CD4-positive, alpha-beta T cell (primary cell): Measurements from ENCODE around the gene C1R. TPM values are rescaled to one million over a fixed set of nuclear protein-coding genes. Genes with fewer than 3 reads are reported as not detected.

Experiments used
- ATAC-seq: fragments of 200-7000 bp; cut with Tn5 transposase; one replicate; pipeline ENCODE4 v1.10.0; 2022; ENCODE audit warnings: mild to moderate bottlenecking; ENCODE audit not compliant: poor library complexity
- CTCF ChIA-PET: fragments of 350-600 bp; sonication (Branson Sonifier 250); formaldehyde crosslinking; loops from one replicate; lab custom pipeline; 2021; ENCODE audit warnings: antibody characterized with exemption, inconsistent platforms; lab: Charles Lee
- POLR2A ChIA-PET: fragments of 350-600 bp; sonication (Branson Sonifier 250); formaldehyde crosslinking; loops from one replicate; lab custom pipeline; 2021; ENCODE audit warnings: antibody characterized with exemption, inconsistent platforms; lab: Charles Lee
- DNase-seq, 14 experiments: peaks; one replicate each; pipeline ENCODE4 v3.0.0-alpha.2; 2013 to 2020; ENCODE audit warnings: mixed read lengths in 2 of 14
- H3K27ac ChIP-seq, 2 donors: one replicate each; pipeline versions ENCODE4 v1.5.1 to v1.7.0; 2013; ENCODE audit warnings: low read length in 2 of 2, low read depth in 1 of 2, mild to moderate bottlenecking in 1 of 2
- H3K27me3 ChIP-seq, 2 experiments: 1 replicate in 1 of 2; 2 replicates in 1 of 2; pipeline versions ENCODE4 v1.6.1 to v1.7.0; 2013; ENCODE audit warnings: low read length in 2 of 2, control low read depth in 1 of 2, mild to moderate bottlenecking in 1 of 2, moderate library complexity in 1 of 2; ENCODE audit not compliant: insufficient read depth in 2 of 2, control insufficient read depth in 1 of 2
- H3K36me3 ChIP-seq: one replicate; pipeline ENCODE4 v1.6.1; 2013; ENCODE audit warnings: low read length, control low read depth; ENCODE audit not compliant: insufficient read depth
- H3K4me1 ChIP-seq: one replicate; pipeline ENCODE4 v1.6.1; 2013; ENCODE audit warnings: low read length, control low read depth; ENCODE audit not compliant: insufficient read depth
- H3K4me3 ChIP-seq: one replicate; pipeline ENCODE4 v1.5.1; 2013; ENCODE audit warnings: mild to moderate bottlenecking, low read length, moderate library complexity
- H3K9me3 ChIP-seq, 2 experiments: 1 replicate in 1 of 2; 2 replicates in 1 of 2; pipeline versions ENCODE4 v1.6.1 to v1.7.0; 2013; ENCODE audit warnings: low read length in 2 of 2, mild to moderate bottlenecking in 2 of 2, control low read depth in 1 of 2, moderate library complexity in 1 of 2; ENCODE audit not compliant: control insufficient read depth in 1 of 2, insufficient read depth in 1 of 2
- H3K27ac Mint-ChIP-seq: one replicate; pipeline ENCODE4 v1.8.0; 2020; ENCODE audit warnings: mixed read lengths
- H3K27me3 Mint-ChIP-seq: one replicate; pipeline ENCODE4 v1.8.0; 2021; ENCODE audit warnings: mixed read lengths
- H3K36me3 Mint-ChIP-seq: one replicate; pipeline ENCODE4 v1.8.0; 2021; ENCODE audit warnings: low read depth, mixed read lengths
- H3K4me1 Mint-ChIP-seq: one replicate; pipeline ENCODE4 v1.8.0; 2021; ENCODE audit warnings: low read depth, mixed read lengths
- H3K4me3 Mint-ChIP-seq: one replicate; pipeline ENCODE4 v1.8.0; 2020; ENCODE audit warnings: mild to moderate bottlenecking, mixed read lengths
- H3K9me3 Mint-ChIP-seq: one replicate; pipeline ENCODE4 v1.8.0; 2020; ENCODE audit warnings: mixed read lengths
- CTCF ChIP-seq: fragments of 200-600 bp; IDR thresholded peaks from one replicate; pipeline ENCODE4 v1.8.0; 2022; ENCODE audit warnings: antibody characterized with exemption, mild to moderate bottlenecking
- intact Hi-C, 2 experiments: fragments of 100-400 bp; cut with DNase I in 1 of 2; cut with micrococcal nuclease in 1 of 2; formaldehyde crosslinking; loops; one replicate each; pipeline versions ENCODE4 v1.15.1 to v1.9.0; 2023 to 2025; cut with DNase I, micrococcal nuclease
- total RNA-seq, 174 experiments: library from RNA in 2 of 174; stranded (reverse) in 2 of 174; gene quantifications; one replicate each; pipeline ENCODE4 v1.2.3 and lab custom pipeline; 2021 to 2026

C1R gene
- total RNA-seq, 2 experiments from 2014 or later: 3.1 to 4.0 TPM

- Mint-ChIP-seq H3K4me1 (no peaks in the 10 kb centered on the region), H3K36me3 (peaks cover 30% of the 10 kb centered on the region), H3K27ac (no peak overlapping the region), H3K4me3 (no peak overlapping the region), H3K27me3 (no peaks in the 10 kb centered on the region), H3K9me3 (no peaks in the 10 kb centered on the region)
- Histone ChIP-seq H3K9me3 (no peaks in the 10 kb centered on the region), H3K27ac (no peak overlapping the region), H3K4me3 (no peak overlapping the region), H3K27me3 (no peaks in the 10 kb centered on the region), H3K4me1 (no peaks in the 10 kb centered on the region), H3K36me3 (peaks cover 15% of the 10 kb centered on the region)
- ChIA-PET CTCF (no interaction called here), POLR2A (interaction anchor here (1.0 kb wide), 1 partner anchor 11 kb away, joined by 3 read pairs; no protein-coding TSS in a partner anchor)
- DNase-seq (peak in 1 of 14 experiments; percentile 14), ATAC-seq (no peak)
- TF ChIP-seq CTCF: no peak
- intact Hi-C loops: no loop called here
Measured at GRCh38 chr12:7118881-7119280, 26.6 kb upstream of the C1R start.

- intact Hi-C loops: no loop called here
- Mint-ChIP-seq H3K4me1 (peaks cover 6% of the 10 kb centered on the region), H3K27ac (no peak overlapping the region), H3K9me3 (no peaks in the 10 kb centered on the region), H3K36me3 (peaks cover 34% of the 10 kb centered on the region), H3K4me3 (no peak overlapping the region), H3K27me3 (no peaks in the 10 kb centered on the region)
- CTCF ChIA-PET: interaction anchor here (1.2 kb wide), 1 partner anchor 8 kb away, joined by 3 read pairs; the partner anchor contains the start of gene C1RL
- H3K4me3 ChIP-seq: no peak overlapping the region
- no peak for ATAC-seq
- peaks cover 15% of the 10 kb centered on the region for H3K36me3 ChIP-seq
- peaks cover 6% of the 10 kb centered on the region for H3K4me1 ChIP-seq
- H3K27me3 ChIP-seq: no peaks in the 10 kb centered on the region
- POLR2A ChIA-PET: interaction anchor here (1.0 kb wide), 1 partner anchor 10 kb away, joined by 3 read pairs; no protein-coding TSS in a partner anchor
- TF ChIP-seq CTCF: no peak
- no peak for DNase-seq
- no peaks in the 10 kb centered on the region for H3K9me3 ChIP-seq
- no peak overlapping the region for H3K27ac ChIP-seq
Measured at GRCh38 chr12:7117670-7118069, 25.4 kb upstream of the C1R start.

GRCh38 chr12:7116916-7117315, 24.7 kb upstream of the C1R start:
- Mint-ChIP-seq H3K9me3 (no peaks in the 10 kb centered on the region), H3K36me3 (peaks cover 34% of the 10 kb centered on the region), H3K4me1 (peaks cover 6% of the 10 kb centered on the region), H3K4me3 (no peak overlapping the region), H3K27ac (no peak overlapping the region), H3K27me3 (no peaks in the 10 kb centered on the region)
- Histone ChIP-seq H3K27me3 (no peaks in the 10 kb centered on the region), H3K36me3 (peaks cover 15% of the 10 kb centered on the region), H3K27ac (no peak overlapping the region), H3K4me1 (peaks cover 6% of the 10 kb centered on the region), H3K4me3 (no peak overlapping the region), H3K9me3 (no peaks in the 10 kb centered on the region)
- intact Hi-C loops: no loop called here
- ChIA-PET POLR2A (no interaction called here), CTCF (no interaction called here)
- TF ChIP-seq CTCF: no peak
- DNase-seq (no peak), ATAC-seq (no peak)
